Measurements from ENCODE around the gene MYOD1.

Gene MYOD1

DNA sequence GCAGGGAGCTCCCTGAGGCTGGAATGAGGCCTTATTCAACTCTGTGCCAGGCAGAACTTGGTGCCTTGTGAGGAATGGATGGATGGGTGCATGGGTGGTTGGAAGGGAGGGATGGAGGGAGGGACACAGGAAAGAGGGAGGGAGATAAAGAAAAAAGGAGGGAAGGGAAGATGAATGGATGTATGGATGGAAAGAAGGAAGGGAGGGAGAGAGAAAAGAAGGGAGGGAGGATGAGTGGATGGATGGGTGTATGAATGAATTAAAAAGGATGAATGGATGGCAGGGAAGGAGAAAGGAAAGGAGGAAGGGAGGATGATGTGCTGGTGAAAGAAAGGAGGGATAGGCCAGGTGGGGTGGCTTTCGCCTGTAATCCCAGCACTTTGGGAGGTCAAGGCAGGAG is 49.8 kb downstream of the MYOD1 start:
- no peak for FAIRE-seq
- no peak for DNase-seq (ENCODE audit: low spot score)

DNA sequence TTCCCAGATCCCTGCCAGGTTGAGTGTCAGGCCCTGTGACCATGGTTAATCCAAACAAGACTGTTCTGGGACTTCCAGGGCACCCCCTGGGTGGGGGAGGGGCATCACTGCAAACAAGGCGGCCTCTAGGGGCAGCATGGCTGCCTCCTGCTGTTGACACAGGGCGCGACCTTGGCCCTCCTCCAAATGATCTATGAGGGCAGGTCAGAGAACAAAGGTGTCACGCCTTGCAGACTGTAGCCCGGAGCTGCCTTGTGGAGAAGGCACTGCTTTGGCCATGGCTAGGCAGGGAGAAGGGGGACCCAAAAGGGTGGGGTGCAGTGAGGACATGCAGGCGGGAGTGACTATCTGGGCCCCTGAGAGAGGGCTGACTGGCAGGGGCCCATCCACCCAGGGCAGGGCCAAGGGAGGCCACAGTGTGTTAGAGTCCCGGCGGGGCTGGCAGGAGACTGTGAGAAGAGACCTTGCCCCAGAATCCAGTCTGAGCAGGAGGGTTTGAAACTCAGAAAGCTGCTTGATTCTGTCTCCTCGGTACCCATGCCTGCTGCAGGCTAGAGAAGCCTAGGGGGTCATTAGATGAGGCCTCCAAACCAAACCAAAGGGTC is 50.8 kb downstream of the MYOD1 start:
- FAIRE-seq (no peak), DNase-seq (ENCODE audit: low spot score) (no peak)

DNA sequence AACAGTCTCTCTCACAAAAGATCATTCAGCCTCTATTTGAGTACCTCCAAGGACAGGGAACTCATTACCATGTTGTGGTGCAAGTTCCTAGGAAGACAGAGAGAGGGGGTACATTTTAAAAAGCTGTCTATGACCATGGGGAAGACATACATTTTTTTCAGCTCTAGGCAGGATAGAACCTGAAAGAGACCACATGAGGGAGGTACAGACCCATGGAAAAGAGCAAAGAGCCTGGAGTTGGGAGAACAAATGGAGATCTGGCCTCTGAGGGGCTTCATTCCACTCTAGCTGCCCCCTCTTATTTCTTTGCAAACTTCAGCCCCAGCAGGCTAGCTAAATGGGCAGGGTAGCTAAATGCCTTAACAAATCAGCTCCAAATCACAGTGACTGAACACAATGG is 51.5 kb downstream of the MYOD1 start:
- FAIRE-seq (no peak), DNase-seq (ENCODE audit: low spot score) (no peak)

DNA sequence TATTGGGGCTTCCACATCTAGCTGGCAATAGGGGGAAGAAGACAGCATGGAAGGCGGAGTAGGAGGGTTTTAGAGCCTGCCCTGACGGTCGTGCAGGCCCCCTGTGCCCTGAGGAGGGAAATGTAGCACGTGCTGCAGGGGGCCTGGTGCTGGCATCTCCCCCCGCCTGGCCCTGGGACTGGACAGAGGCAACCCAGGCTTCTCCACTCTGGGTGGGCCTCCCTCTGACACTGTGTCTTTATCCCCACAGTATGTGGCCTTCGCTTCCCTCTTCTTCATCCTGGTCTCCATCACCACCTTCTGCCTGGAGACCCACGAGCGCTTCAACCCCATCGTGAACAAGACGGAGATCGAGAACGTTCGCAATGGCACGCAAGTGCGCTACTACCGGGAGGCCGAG is 52.0 kb downstream of the MYOD1 start:
- DNase-seq (ENCODE audit: low spot score), result no peak
- no peak for FAIRE-seq

Data from RCC 7860 (cell line).